HepG2 (cell line): Measurements from ENCODE around the gene BIRC7. TPM values are rescaled to one million over a fixed set of nuclear protein-coding genes. Genes with fewer than 3 reads are reported as not detected.
A peak's percentile ranks its signal among the peaks of the same experiment; 100 is the strongest.

Source experiments
- ATAC-seq: fragments of 200-7000 bp; cut with Tn5 transposase; 3 replicates; pipeline ENCODE4 v1.9.1; 2020; ENCODE audit warnings: mild to moderate bottlenecking, moderate library complexity
- BruUV-seq: library from RNA; stranded (reverse); fragments of 400-500 nt; replicated peaks from 2 replicates; lab custom pipeline; 2021; lab: Mats Ljungman, UMichigan
- CTCF ChIA-PET: fragments of 300-600 bp; formaldehyde crosslinking; extraction: SDS; loops from one replicate; lab custom pipeline; 2021; ENCODE audit warnings: low total read pairs, inconsistent platforms, low intra/inter-chr PET ratio; lab: Yijun Ruan, JAX
- POLR2A ChIA-PET: fragments of 350-600 bp; sonication (Branson Sonifier 250); formaldehyde crosslinking; loops from one replicate; lab custom pipeline; 2020; ENCODE audit warnings: antibody characterized with exemption, inconsistent platforms; lab: Yijun Ruan, JAX
- DNase-seq: peaks from one replicate; pipeline ENCODE4 v3.0.0-alpha.2; 2015; ENCODE audit warnings: low spot score
- FAIRE-seq: peaks from 3 replicates; lab custom pipeline; 2011; peaks lifted over from hg19 to GRCh38; lab: Jason Lieb, UNC
- H2AFZ ChIP-seq: one replicate; pipeline ENCODE4 v1.6.1; 2011; ENCODE audit warnings: low read length, inconsistent platforms
- H3K27ac ChIP-seq: fragments of 300-600 bp; 3 replicates; pipeline ENCODE4 v1.8.0; 2011; ENCODE audit warnings: mixed run types, mild to moderate bottlenecking, mixed read lengths, low read length, inconsistent platforms; ENCODE audit not compliant: insufficient read depth; ENCODE audit errors: extremely low read length
- H3K27me3 ChIP-seq, 2 experiments: fragments of 200-600 bp in 1 of 2; 2 replicates in 1 of 2; 3 replicates in 1 of 2; pipeline versions ENCODE4 v1.6.0 to v1.8.0; 2011; ENCODE audit warnings: low read length in 2 of 2, mild to moderate bottlenecking in 2 of 2, moderate library complexity in 2 of 2, inconsistent platforms in 1 of 2; ENCODE audit not compliant: insufficient read depth in 2 of 2, control insufficient read depth in 1 of 2
- H3K36me3 ChIP-seq, 2 experiments: fragments of 200-600 bp in 1 of 2; replicated peaks in 1 of 2; 2 replicates in 1 of 2; 3 replicates in 1 of 2; pipeline versions ENCODE4 v1.5.1 to v1.8.0; 2011; ENCODE audit warnings: low read length in 2 of 2, inconsistent platforms in 1 of 2; ENCODE audit not compliant: insufficient read depth in 2 of 2, control insufficient read depth in 1 of 2
- H3K4me1 ChIP-seq: 2 replicates; pipeline ENCODE4 v1.5.1; 2012; ENCODE audit warnings: low read length, inconsistent platforms; ENCODE audit not compliant: insufficient read depth
- H3K4me2 ChIP-seq: 2 replicates; pipeline ENCODE4 v1.6.0; 2011; ENCODE audit warnings: low read depth, low read length, inconsistent platforms
- H3K4me3 ChIP-seq, 3 experiments: fragments of 200-600 bp in 1 of 3; sonication (generic), shearing (Covaris generic) in 1 of 3; replicated peaks in 1 of 3; 2 replicates each; pipeline ENCODE4 v1.5.1; 2011 to 2016; ENCODE audit warnings: low read length in 3 of 3, inconsistent platforms in 2 of 3, low read depth in 2 of 3, mild to moderate bottlenecking in 2 of 3, control low read depth in 1 of 3, mixed read lengths in 1 of 3; ENCODE audit not compliant: insufficient read depth in 1 of 3
- H3K79me2 ChIP-seq: one replicate; pipeline ENCODE4 v1.6.1; 2011; ENCODE audit warnings: low read length, inconsistent platforms; ENCODE audit not compliant: insufficient read depth
- H3K9ac ChIP-seq: 2 replicates; pipeline ENCODE4 v1.6.0; 2011; ENCODE audit warnings: mild to moderate bottlenecking, low read depth, low read length, inconsistent platforms; ENCODE audit not compliant: insufficient read depth
- H3K9me3 ChIP-seq: 2 replicates; pipeline ENCODE4 v1.5.1; 2012; ENCODE audit warnings: mild to moderate bottlenecking, low read length
- H4K20me1 ChIP-seq: 2 replicates; pipeline ENCODE4 v1.6.0; 2011; ENCODE audit warnings: inconsistent platforms, mild to moderate bottlenecking, low read length, moderate library complexity; ENCODE audit not compliant: insufficient read depth
- AHDC1 ChIP-seq: sonication (generic); formaldehyde crosslinking; IDR thresholded peaks from 2 replicates; pipeline ENCODE4 v1.5.1; 2020; ENCODE audit warnings: mild to moderate bottlenecking, missing genetic modification reagents, borderline replicate concordance
- ARHGAP35 ChIP-seq: sonication (generic); formaldehyde crosslinking; IDR thresholded peaks from 2 replicates; pipeline ENCODE4 v1.9.0; 2022; ENCODE audit warnings: mild to moderate bottlenecking, inconsistent platforms, moderate library complexity, missing genetic modification reagents, borderline replicate concordance
- BATF2 ChIP-seq: sonication (generic); formaldehyde crosslinking; IDR thresholded peaks from 2 replicates; pipeline ENCODE4 v1.8.0; 2022; ENCODE audit warnings: mild to moderate bottlenecking, missing genetic modification reagents, moderate library complexity
- EED ChIP-seq: sonication (generic); formaldehyde crosslinking; IDR thresholded peaks from 2 replicates; pipeline ENCODE4 v1.5.0; 2020; ENCODE audit warnings: mild to moderate bottlenecking, missing genetic modification reagents
- MXD1 ChIP-seq: sonication (generic); formaldehyde crosslinking; IDR thresholded peaks from 2 replicates; pipeline ENCODE4 v1.4.0; 2020; ENCODE audit warnings: mild to moderate bottlenecking, missing genetic modification reagents
- SP140L ChIP-seq: sonication (generic); formaldehyde crosslinking; IDR thresholded peaks from 2 replicates; pipeline ENCODE4 v1.4.0; 2020; ENCODE audit warnings: missing genetic modification reagents, borderline replicate concordance
- TEAD3 ChIP-seq: optimal IDR thresholded peaks from 2 replicates; pipeline ENCODE3; 2016; ENCODE audit warnings: borderline replicate concordance
- TRAFD1 ChIP-seq: sonication (generic); formaldehyde crosslinking; IDR thresholded peaks from 2 replicates; pipeline ENCODE4 v1.5.1; 2020; ENCODE audit warnings: missing genetic modification reagents, mild to moderate bottlenecking, borderline replicate concordance
- ZNF343 ChIP-seq: sonication (generic); formaldehyde crosslinking; IDR thresholded peaks from 2 replicates; pipeline ENCODE4 v1.4.0; 2020; ENCODE audit warnings: mild to moderate bottlenecking, missing genetic modification reagents
- ZNF432 ChIP-seq: sonication (generic); formaldehyde crosslinking; IDR thresholded peaks from 2 replicates; pipeline ENCODE4 v1.5.0; 2020; ENCODE audit warnings: missing genetic modification reagents, mild to moderate bottlenecking, borderline replicate concordance
- ZNF777 ChIP-seq: sonication (generic); formaldehyde crosslinking; IDR thresholded peaks from 2 replicates; pipeline ENCODE4 v1.4.0; 2020; ENCODE audit warnings: missing genetic modification reagents
- WGBS: methylation state at CpG from one replicate; pipeline ENCODE4 v1.1.6; 2017; ENCODE audit warnings: low lambda C conversion rate; 5-methylcytosine and 5-hydroxymethylcytosine counted together
- in situ Hi-C: cut with HindIII; loops from 2 replicates; pipeline ENCODE4 v1.10.0; 2017; ENCODE audit warnings: low pct_unique_long_range_greater_than_20kb; ENCODE audit not compliant: extremely low pct_ligation_motif_present
- intact Hi-C: fragments of 100-400 bp; cut with micrococcal nuclease; formaldehyde crosslinking; loops from one replicate; pipeline ENCODE4 v1.10.0; 2022; ENCODE audit not compliant: unreplicated experiment
- polyA plus RNA-seq, 8 experiments: library from polyadenylated mRNA; depleted of rRNA in 3 of 8; stranded (reverse) in 7 of 8; unstranded in 1 of 8; fragments of >200 nt; fragmentation: Illumina TruSeq in 4 of 8; extraction: Trizol in 4 of 8; gene quantifications; 2 replicates each; pipeline versions ENCODE4 v1.2.1 to v1.2.3, GENCODE V29; 2011 to 2016; ENCODE audit warnings: low read depth in 4 of 8, missing spikeins in 1 of 8, mixed read lengths in 1 of 8; ENCODE audit not compliant: insufficient read depth in 1 of 8
- total RNA-seq, 5 experiments: library from RNA; depleted of rRNA; stranded (reverse); fragments of >200 nt; fragmentation: Illumina TruSeq; extraction: Trizol; gene quantifications; 2 replicates each; pipeline ENCODE4 v1.2.3, GENCODE V29; 2016; ENCODE audit warnings: low read depth in 1 of 5

BIRC7 gene
- total and polyA plus RNA-seq, 2 of the 13 experiments (the other 11 are each of a cell fraction or from before 2014, with no cell fraction given): 0.27 to 5.1 TPM

- TF ChIP-seq ARHGAP35 (no peak), TRAFD1 (CRISPR knock-in tag) (no peak), ZNF432 (CRISPR knock-in tag) (no peak)
- TF ChIP-seq, all 625 proteins: peak for 12
Observed at GRCh38 chr20:63288581-63289251, 53.0 kb downstream of the BIRC7 start (continued).

GRCh38 chr20:63289311-63290135, 53.8 kb downstream of the BIRC7 start:
- DNase-seq (no peak), FAIRE-seq (no peak), ATAC-seq (no peak)
- in situ Hi-C loops (no loop called here), intact Hi-C loops (loop anchor here (5.0 kb wide), 2 partner anchors 67 to 107 kb away; no protein-coding TSS in a partner anchor)
- H3K36me3 ChIP-seq: peaks cover 27 to 29% of the 10 kb centered on the region in 2 experiments
- no peaks in the 10 kb centered on the region for H3K9me3 ChIP-seq
- no peak overlapping the region for H3K27ac ChIP-seq
- H3K27me3 ChIP-seq: peaks cover 2 to 24% of the 10 kb centered on the region in 2 experiments; a peak in 3 of 5 replicates
- peaks cover 15% of the 10 kb centered on the region for H3K4me1 ChIP-seq
- no peak overlapping the region for H2AFZ ChIP-seq
- CTCF ChIA-PET: no interaction called here
- no peak overlapping the region for H3K9ac ChIP-seq
- peaks cover 9% of the 10 kb centered on the region; the same call in 1 of the 2 replicates for H4K20me1 ChIP-seq
- no peak overlapping the region for H3K4me2 ChIP-seq
- BruUV-seq: no TSS peak
- H3K4me3 ChIP-seq: no peak overlapping the region
- POLR2A ChIA-PET: no interaction called here
- 95% methylated on average over 23 of the region's 25 CpGs for WGBS
- H3K79me2 ChIP-seq: no peaks in the 10 kb centered on the region
- TF ChIP-seq TEAD3 (CRISPR knock-in tag) (no peak), BATF2 (no peak), EED (0 out of 2 replicates have a peak, but pooled peaks have one; percentile 47), AHDC1 (no peak), ZNF343 (CRISPR knock-in tag) (0 out of 2 replicates have a peak, but pooled peaks have one; percentile 52), MXD1 (CRISPR knock-in tag) (peak; percentile 20; the same call in 1 of the 2 replicates), ZNF777 (CRISPR knock-in tag) (no peak), SP140L (CRISPR knock-in tag) (no peak)
